Psoas muscle (tissue), 8 donors: ENCODE measurements around the gene TIMP3. TPM values are rescaled to one million over a fixed set of nuclear protein-coding genes. Genes with fewer than 3 reads are reported as not detected.

Source experiments
- ATAC-seq, 4 donors: fragments of 200-7000 bp; cut with Tn5 transposase; one replicate each; pipeline ENCODE4 v1.9.1; 2020; ENCODE audit warnings: moderate library complexity in 3 of 4, mild to moderate bottlenecking in 2 of 4
- DNase-seq, 2 donors: peaks; one replicate each; pipeline ENCODE4 v3.0.0-alpha.2; 2020
- H3K27ac ChIP-seq: fragments of 200-600 bp; one replicate; pipeline ENCODE4 v1.8.0; 2022
- H3K27me3 ChIP-seq, 3 donors: fragments of 200-600 bp in 1 of 3; one replicate each; pipeline versions ENCODE4 v1.6.1 to v1.8.0; 2013 to 2022; ENCODE audit warnings: low read length in 2 of 3, mild to moderate bottlenecking in 2 of 3, moderate library complexity in 1 of 3; ENCODE audit not compliant: insufficient read depth in 3 of 3
- H3K36me3 ChIP-seq, 2 donors: fragments of 200-600 bp in 1 of 2; one replicate each; pipeline versions ENCODE4 v1.6.1 to v1.8.0; 2013 to 2022; ENCODE audit warnings: low read depth in 1 of 2, mild to moderate bottlenecking in 1 of 2, moderate library complexity in 1 of 2; ENCODE audit not compliant: insufficient read depth in 1 of 2
- H3K4me1 ChIP-seq: fragments of 200-600 bp; one replicate; pipeline ENCODE4 v1.8.0; 2022
- H3K4me3 ChIP-seq: fragments of 200-600 bp; one replicate; pipeline ENCODE4 v1.8.0; 2022; ENCODE audit warnings: mild to moderate bottlenecking
- H3K9me3 ChIP-seq: fragments of 200-600 bp; one replicate; pipeline ENCODE4 v1.8.0; 2022
- WGBS, 3 donors: extraction: QIAGEN DNeasy Blood & Tissue Kit; methylation state at CpG; one replicate each; pipeline versions ENCODE4 v1.1.6 to v1.1.7; 2013; 5-methylcytosine and 5-hydroxymethylcytosine counted together
- intact Hi-C, 2 donors: fragments of 100-400 bp; cut with DNase I; formaldehyde crosslinking; loops; one replicate each; pipeline versions ENCODE4 v1.11.0 to v1.14.2; 2022
- polyA plus RNA-seq, 3 donors: library from polyadenylated mRNA; stranded (reverse); fragments of 200-250 nt; gene quantifications; one replicate each; pipeline ENCODE4 v1.2.3, GENCODE V29; 2013
- total RNA-seq, 4 donors: library from RNA; stranded (reverse); fragmentation: NEBNext Ultra II Directional in 2 of 4; extraction: Animal tissue kit (Norgen Biotek cat#: 25700) in 2 of 4; gene quantifications; one replicate each; pipeline versions ENCODE4 v1.2.1 to v1.2.4, GENCODE V29; 2021 to 2023
- TF ChIP-seq, protein P1 (sequence below): fragments of 200-600 bp; IDR thresholded peaks from one replicate; pipeline ENCODE4 v1.8.0; 2022; ENCODE audit warnings: antibody characterized with exemption
- donor health status: healthy with polysubstance abuse.
- donor health status: DM: no; HTN: no; CAD: no; lungs with moderate emphysema.
- donor health status: Bipolar disorder and iron deficiency.
- donor health status: healthy.
- donor health status: DM: yes; HTN: yes; CAD: no.
- donor health status: DM: no; HTN: no; CAD: no.
- donor health status: DM: no; HTN: no; CAD: no.
- donor health status: DM: yes; HTN: yes; CAD: no.

The TIMP3 gene
- total and polyA plus RNA-seq, 7 donors: 58.6 to 160 (median 70.7) TPM

DNA sequence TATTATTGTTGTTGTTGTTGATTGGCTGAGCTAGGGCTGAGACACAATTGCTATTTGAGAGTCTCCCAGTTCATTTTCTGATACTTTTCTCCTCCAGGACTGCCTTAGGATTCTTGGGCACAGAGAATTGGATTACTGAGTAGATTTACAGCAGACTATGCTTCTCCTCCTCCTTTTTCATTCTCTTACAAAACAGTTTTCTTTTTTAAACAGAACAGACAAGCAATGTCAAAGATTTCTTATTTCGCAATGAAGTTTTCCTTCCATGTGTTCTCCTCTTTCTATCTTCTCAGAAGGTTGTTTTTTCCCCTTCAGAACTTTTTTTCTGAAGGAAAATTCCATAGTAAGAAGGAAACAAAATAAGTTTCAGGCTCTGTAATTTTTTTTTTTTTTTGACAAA is 19.8 kb upstream of the TIMP3 start:
- Histone ChIP-seq H3K27ac (no peak overlapping the region), H3K36me3 (no peaks in the 10 kb centered on the region), H3K27me3 (no peaks in the 10 kb centered on the region), H3K9me3 (no peaks in the 10 kb centered on the region), H3K4me3 (no peak overlapping the region), H3K4me1 (no peaks in the 10 kb centered on the region)
- 89 to 98% (median 92%) methylated on average over 1 of the region's 1 CpG for WGBS, 3 donors
- intact Hi-C loops: no loop called here
- ATAC-seq (no peak), DNase-seq (no peak)
- TF ChIP-seq, protein P1, sequence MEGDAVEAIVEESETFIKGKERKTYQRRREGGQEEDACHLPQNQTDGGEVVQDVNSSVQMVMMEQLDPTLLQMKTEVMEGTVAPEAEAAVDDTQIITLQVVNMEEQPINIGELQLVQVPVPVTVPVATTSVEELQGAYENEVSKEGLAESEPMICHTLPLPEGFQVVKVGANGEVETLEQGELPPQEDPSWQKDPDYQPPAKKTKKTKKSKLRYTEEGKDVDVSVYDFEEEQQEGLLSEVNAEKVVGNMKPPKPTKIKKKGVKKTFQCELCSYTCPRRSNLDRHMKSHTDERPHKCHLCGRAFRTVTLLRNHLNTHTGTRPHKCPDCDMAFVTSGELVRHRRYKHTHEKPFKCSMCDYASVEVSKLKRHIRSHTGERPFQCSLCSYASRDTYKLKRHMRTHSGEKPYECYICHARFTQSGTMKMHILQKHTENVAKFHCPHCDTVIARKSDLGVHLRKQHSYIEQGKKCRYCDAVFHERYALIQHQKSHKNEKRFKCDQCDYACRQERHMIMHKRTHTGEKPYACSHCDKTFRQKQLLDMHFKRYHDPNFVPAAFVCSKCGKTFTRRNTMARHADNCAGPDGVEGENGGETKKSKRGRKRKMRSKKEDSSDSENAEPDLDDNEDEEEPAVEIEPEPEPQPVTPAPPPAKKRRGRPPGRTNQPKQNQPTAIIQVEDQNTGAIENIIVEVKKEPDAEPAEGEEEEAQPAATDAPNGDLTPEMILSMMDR: no peak

DNA sequence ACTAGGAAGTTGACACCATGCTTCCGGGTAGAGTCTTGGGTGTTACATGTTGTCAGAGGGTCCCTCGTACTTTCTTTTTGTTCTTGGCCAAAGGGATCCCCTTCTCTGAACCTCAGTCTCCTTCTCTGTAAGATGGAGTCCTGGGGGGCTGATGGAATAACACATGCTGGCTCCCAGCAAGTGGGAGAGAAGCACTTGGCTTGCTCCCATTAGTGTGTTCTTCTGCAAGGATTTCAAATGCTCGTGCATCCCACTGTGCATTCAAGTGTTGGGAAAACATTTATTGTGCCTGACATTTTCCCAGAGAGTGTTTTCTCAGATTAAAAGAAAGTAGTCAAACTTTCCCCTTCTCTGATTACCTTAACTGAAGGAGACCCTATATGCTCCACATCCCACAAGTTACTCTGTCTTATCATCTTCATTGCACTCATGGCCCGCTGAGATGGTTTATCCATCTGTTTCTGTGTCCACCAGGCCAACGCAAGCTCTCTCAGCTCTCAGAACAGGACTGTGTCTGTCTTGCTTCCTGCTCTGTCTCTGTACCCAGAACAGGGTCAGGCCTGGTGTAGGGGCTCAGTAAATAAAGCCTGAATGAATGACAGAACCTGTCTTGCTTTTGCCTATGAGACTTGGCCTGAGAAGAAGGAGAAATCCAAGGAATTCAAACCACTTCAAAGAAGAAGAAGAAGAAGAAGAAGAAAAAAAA is 16.0 kb upstream of the TIMP3 start:
- H3K4me3 ChIP-seq: no peak overlapping the region
- 63 to 79% (median 77%) methylated on average over 5 of the region's 5 CpGs for WGBS, 3 donors
- H3K9me3 ChIP-seq: no peaks in the 10 kb centered on the region
- no peak overlapping the region for H3K27ac ChIP-seq
- H3K36me3 ChIP-seq: no peaks in the 10 kb centered on the region
- ATAC-seq (no peak), DNase-seq (no peak)
- no peaks in the 10 kb centered on the region for H3K4me1 ChIP-seq
- no peaks in the 10 kb centered on the region for H3K27me3 ChIP-seq
- intact Hi-C loops: no loop called here
- TF ChIP-seq, protein P1: no peak

DNA sequence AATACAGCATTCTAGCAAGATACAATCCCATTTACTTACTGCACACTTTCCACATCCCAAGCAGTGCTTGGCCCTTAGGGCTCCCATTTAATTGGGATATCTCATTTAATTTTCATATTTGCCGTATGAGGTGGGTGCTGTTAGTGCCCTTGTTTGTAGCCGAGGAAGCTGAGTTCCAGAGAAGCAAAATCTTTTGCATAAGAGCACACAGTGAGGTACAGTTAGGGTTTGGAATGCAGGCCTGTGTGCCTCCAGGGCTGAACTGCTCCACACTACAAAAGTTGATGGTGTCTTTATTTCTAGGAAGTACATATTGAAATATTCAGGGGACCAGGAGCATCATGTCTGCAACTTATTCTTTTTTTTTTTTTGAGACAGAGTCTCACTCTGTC is 15.5 kb upstream of the TIMP3 start:
- 89 to 99% (median 95%) methylated on average over 2 of the region's 2 CpGs for WGBS, 3 donors
- TF ChIP-seq, protein P1: no peak
- H3K36me3 ChIP-seq: no peaks in the 10 kb centered on the region
- H3K4me1 ChIP-seq: no peaks in the 10 kb centered on the region
- intact Hi-C loops: no loop called here
- H3K4me3 ChIP-seq: no peak overlapping the region
- no peaks in the 10 kb centered on the region for H3K9me3 ChIP-seq
- ATAC-seq: no peak
- H3K27me3 ChIP-seq: no peaks in the 10 kb centered on the region
- H3K27ac ChIP-seq: no peak overlapping the region
- no peak for DNase-seq

DNA sequence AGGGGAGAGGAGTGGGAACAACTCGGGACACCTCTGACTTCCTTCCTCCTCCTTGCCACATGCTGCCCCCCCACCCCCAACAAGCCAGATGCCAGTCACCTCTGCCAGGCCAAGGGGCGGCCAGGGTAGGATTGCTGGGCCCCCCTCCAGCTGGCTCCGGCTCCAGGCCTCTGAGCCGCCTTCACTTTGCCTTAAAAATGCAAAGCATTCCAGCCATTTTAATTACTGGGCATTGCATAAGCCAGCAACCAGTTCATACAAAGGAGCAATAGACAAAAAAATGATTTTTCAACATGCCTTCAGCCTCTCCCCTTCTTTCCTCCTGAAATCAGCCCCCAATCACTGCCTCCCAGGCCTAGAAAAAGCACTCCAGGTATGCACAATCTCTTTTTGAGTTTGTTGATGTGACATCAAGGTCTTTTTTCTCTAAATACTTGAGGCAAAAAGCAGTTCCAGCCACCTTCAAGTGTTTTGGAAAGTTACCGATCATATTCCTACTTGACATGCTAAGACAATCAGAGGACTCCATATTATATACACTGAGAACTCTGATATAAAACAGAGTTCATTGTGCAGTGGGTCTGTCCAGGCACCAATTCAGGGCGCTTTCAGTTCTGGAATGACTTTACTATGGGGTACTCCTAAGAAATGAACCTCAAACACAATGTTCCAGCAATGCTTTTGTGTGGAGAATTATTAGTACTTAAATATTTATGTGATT is 12.4 kb upstream of the TIMP3 start:
- Histone ChIP-seq H3K27ac (no peak overlapping the region), H3K9me3 (no peaks in the 10 kb centered on the region), H3K4me1 (no peaks in the 10 kb centered on the region), H3K4me3 (no peak overlapping the region), H3K36me3 (no peaks in the 10 kb centered on the region), H3K27me3 (no peaks in the 10 kb centered on the region)
- TF ChIP-seq, protein P1: no peak
- WGBS, 3 donors: 38 to 48% (median 47%) methylated on average over 6 of the region's 6 CpGs
- intact Hi-C loops: no loop called here
- DNase-seq (no peak), ATAC-seq (no peak)
